Stomach (tissue), 4 donors: Measurements from ENCODE around the gene PDE4B.

Experiments used
- EP300 ChIP-seq: sonication (generic); formaldehyde crosslinking; IDR thresholded peaks from one replicate; pipeline ENCODE4 v1.6.1; 2017; ENCODE audit warnings: antibody characterized with exemption
- POLR2A ChIP-seq, 4 donors: fragments of 450-650 bp; IDR thresholded peaks; one replicate each; pipeline ENCODE4 v1.6.1; 2016; ENCODE audit warnings: antibody characterized with exemption in 4 of 4, control low read depth in 2 of 4, mild to moderate bottlenecking in 1 of 4, moderate library complexity in 1 of 4
- TF ChIP-seq, protein P1 (sequence below), 7 experiments: fragments of 450-650 bp in 4 of 7; fragments of 200-600 bp in 3 of 7; sonication (generic) in 3 of 7; IDR thresholded peaks; one replicate each; pipeline ENCODE4 v1.5.1; 2016 to 2019; ENCODE audit warnings: antibody characterized with exemption in 7 of 7, control low read depth in 2 of 7, mild to moderate bottlenecking in 1 of 7

- TF ChIP-seq, protein P1, sequence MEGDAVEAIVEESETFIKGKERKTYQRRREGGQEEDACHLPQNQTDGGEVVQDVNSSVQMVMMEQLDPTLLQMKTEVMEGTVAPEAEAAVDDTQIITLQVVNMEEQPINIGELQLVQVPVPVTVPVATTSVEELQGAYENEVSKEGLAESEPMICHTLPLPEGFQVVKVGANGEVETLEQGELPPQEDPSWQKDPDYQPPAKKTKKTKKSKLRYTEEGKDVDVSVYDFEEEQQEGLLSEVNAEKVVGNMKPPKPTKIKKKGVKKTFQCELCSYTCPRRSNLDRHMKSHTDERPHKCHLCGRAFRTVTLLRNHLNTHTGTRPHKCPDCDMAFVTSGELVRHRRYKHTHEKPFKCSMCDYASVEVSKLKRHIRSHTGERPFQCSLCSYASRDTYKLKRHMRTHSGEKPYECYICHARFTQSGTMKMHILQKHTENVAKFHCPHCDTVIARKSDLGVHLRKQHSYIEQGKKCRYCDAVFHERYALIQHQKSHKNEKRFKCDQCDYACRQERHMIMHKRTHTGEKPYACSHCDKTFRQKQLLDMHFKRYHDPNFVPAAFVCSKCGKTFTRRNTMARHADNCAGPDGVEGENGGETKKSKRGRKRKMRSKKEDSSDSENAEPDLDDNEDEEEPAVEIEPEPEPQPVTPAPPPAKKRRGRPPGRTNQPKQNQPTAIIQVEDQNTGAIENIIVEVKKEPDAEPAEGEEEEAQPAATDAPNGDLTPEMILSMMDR (IDR thresholded peaks at IDR 0.05): no peak
- no peak for TF ChIP-seq EP300
- no peak for TF ChIP-seq POLR2A (IDR thresholded peaks at IDR 0.05)
Observed at GRCh38 chr1:66422804-66423203, 630.1 kb downstream of the PDE4B start.
